Mesothelial cell of epicardium (in vitro differentiated cells): Measurements from ENCODE around the gene FAM240A. TPM values are rescaled to one million over a fixed set of nuclear protein-coding genes. Genes with fewer than 3 reads are reported as not detected.

Source experiments
- DNase-seq, 2 experiments: peaks; one replicate each; pipeline ENCODE4 v3.0.0; 2021; ENCODE audit warnings: low spot score in 2 of 2; ENCODE audit not compliant: unreplicated experiment in 2 of 2
- H3K27ac Mint-ChIP-seq: 2 replicates; pipeline ENCODE4 v1.8.0; 2021; ENCODE audit warnings: mixed read lengths
- H3K27me3 Mint-ChIP-seq: 2 replicates; pipeline ENCODE4 v1.8.0; 2021; ENCODE audit warnings: low read depth, mixed read lengths
- H3K36me3 Mint-ChIP-seq: 2 replicates; pipeline ENCODE4 v1.8.0; 2021; ENCODE audit warnings: mixed read lengths
- H3K4me1 Mint-ChIP-seq: 2 replicates; pipeline ENCODE4 v1.8.0; 2021; ENCODE audit warnings: mixed read lengths
- H3K4me3 Mint-ChIP-seq: 2 replicates; pipeline ENCODE4 v1.8.0; 2021; ENCODE audit warnings: mild to moderate bottlenecking, moderate library complexity, mixed read lengths
- H3K9me3 Mint-ChIP-seq: 2 replicates; pipeline ENCODE4 v1.8.0; 2021; ENCODE audit warnings: mixed read lengths
- total RNA-seq: library from RNA; stranded (reverse); gene quantifications from 3 replicates; pipeline ENCODE4 v1.2.1, GENCODE V29; 2021
- TF ChIP-seq, protein P1 (sequence below): fragments of 200-600 bp; sonication (generic); IDR thresholded peaks from one replicate; pipeline ENCODE4 v1.5.0; 2021; ENCODE audit warnings: antibody characterized with exemption; ENCODE audit not compliant: unreplicated experiment

FAM240A gene
- total RNA-seq, 1 donor from 2014 or later, result not detected

DNA sequence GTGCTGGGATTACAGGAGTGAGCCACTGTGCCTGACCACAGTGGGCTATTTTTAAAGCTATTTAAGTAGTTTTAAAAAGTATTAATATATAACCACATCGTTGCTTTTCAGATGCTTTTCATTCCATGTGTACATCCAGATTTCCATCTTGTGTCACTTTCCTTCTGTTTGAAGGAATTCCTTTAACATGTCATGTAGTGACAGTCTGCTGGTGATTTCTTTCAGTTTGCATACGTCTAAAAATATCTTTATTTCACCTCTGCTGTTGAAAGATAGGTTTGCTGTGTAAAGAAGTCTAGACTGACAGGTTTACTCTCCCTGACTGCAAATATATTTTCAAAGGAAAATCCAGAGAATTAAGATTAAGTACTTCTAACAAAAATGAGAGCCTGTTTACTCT is 12.2 kb downstream of the FAM240A start:
- Mint-ChIP-seq H3K4me3 (no peak overlapping the region), H3K9me3 (no peaks in the 10 kb centered on the region), H3K27ac (no peak overlapping the region), H3K4me1 (peaks cover 57% of the 10 kb centered on the region), H3K36me3 (no peaks in the 10 kb centered on the region), H3K27me3 (no peaks in the 10 kb centered on the region)
- no peak for DNase-seq
- TF ChIP-seq, protein P1, sequence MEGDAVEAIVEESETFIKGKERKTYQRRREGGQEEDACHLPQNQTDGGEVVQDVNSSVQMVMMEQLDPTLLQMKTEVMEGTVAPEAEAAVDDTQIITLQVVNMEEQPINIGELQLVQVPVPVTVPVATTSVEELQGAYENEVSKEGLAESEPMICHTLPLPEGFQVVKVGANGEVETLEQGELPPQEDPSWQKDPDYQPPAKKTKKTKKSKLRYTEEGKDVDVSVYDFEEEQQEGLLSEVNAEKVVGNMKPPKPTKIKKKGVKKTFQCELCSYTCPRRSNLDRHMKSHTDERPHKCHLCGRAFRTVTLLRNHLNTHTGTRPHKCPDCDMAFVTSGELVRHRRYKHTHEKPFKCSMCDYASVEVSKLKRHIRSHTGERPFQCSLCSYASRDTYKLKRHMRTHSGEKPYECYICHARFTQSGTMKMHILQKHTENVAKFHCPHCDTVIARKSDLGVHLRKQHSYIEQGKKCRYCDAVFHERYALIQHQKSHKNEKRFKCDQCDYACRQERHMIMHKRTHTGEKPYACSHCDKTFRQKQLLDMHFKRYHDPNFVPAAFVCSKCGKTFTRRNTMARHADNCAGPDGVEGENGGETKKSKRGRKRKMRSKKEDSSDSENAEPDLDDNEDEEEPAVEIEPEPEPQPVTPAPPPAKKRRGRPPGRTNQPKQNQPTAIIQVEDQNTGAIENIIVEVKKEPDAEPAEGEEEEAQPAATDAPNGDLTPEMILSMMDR, result no peak

DNA sequence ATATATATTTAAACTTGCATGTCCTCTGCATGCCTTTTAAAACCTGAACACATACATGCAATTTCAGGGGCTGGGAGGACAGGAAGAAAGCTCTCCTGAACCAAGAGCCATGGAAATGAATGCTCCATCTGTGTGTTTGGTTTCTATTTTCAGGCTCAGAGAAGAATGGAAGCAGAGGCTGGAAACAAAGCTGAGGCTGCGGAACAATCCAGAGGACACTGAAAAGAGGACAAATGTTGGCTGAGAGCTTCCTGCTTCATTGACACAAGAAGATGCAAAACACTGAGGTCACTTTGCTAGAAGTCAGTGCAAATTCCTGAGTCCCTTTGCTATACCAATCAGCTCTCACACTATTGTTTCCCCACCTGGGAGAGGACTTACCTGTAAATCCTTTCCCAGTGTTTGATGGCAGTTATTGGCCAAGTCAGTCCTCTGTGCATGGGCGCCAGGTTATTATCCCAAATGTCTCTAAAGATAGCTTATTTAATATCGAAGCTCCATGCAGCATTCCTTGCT is 12.7 kb downstream of the FAM240A start:
- no peak for DNase-seq
- Mint-ChIP-seq H3K4me3 (no peak overlapping the region), H3K27me3 (no peaks in the 10 kb centered on the region), H3K36me3 (no peaks in the 10 kb centered on the region), H3K9me3 (no peaks in the 10 kb centered on the region), H3K4me1 (peaks cover 59% of the 10 kb centered on the region), H3K27ac (peak overlapping the region; percentile 48)
- TF ChIP-seq, protein P1, result no peak

DNA sequence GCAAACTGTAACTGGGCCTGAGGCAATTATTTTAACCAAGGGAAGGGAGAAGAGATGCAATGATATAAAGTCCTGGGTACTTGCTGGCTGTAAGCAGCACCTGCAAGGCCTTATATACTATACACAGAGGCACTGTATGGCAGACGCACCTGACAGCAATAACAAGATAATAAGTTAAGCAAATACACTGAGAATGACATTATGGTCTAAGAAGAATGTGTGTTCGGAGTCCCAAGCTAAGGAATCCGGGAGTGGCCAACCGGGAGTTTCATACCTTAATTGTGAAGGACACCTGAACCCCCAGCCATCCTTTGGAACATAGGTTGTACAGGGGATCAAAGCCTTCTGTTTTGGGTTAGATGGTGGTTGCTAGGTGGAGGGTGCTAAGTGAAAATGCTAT is 13.7 kb downstream of the FAM240A start:
- no peak for DNase-seq
- TF ChIP-seq, protein P1, result no peak
- Mint-ChIP-seq H3K9me3 (no peaks in the 10 kb centered on the region), H3K27me3 (no peaks in the 10 kb centered on the region), H3K4me1 (peaks cover 53% of the 10 kb centered on the region), H3K36me3 (no peaks in the 10 kb centered on the region), H3K4me3 (no peak overlapping the region), H3K27ac (peak overlapping the region; percentile 75)

GRCh38 chr3:46627078-46627477 is 14.8 kb downstream of the FAM240A start:
- H3K27me3 Mint-ChIP-seq, result no peaks in the 10 kb centered on the region

DNA sequence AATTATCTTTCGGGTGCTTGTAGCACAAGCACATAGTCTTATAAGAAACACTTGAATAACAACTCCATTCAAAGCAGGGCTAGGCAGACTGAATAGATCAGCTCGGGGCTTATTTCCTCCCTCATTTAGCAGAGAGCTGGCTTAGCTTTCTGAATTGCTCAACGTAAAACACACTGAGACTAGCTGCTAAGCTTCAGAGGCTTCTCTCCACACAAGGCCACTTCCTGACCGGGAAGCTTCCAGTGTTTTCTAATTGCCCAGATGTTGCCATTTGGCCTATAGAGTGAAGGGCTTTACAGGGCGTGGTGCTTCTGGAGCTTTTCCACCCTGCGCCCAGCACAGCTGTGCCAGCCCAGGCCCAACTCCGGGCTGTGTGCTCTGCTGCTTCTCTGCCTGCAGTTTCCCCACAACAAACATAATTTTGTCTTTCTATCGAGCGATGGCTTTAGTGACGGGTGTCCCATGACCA is 16.6 kb downstream of the FAM240A start:
- no peaks in the 10 kb centered on the region for H3K9me3 Mint-ChIP-seq
- no peak for DNase-seq
- H3K36me3 Mint-ChIP-seq, result no peaks in the 10 kb centered on the region
- peak overlapping the region; percentile 86 for H3K27ac Mint-ChIP-seq
- TF ChIP-seq, protein P1, result no peak
- peak overlapping the region; percentile 47 for H3K4me3 Mint-ChIP-seq
- no peaks in the 10 kb centered on the region for H3K27me3 Mint-ChIP-seq
- H3K4me1 Mint-ChIP-seq, result peaks cover 52% of the 10 kb centered on the region

More at GRCh38 chr3:46627078-46627477, 14.8 kb downstream of the FAM240A start:
- no peak for DNase-seq
- H3K4me3 Mint-ChIP-seq, result no peak overlapping the region
- H3K9me3 Mint-ChIP-seq, result no peaks in the 10 kb centered on the region
- H3K4me1 Mint-ChIP-seq, result peaks cover 52% of the 10 kb centered on the region
- TF ChIP-seq, protein P1, result no peak
- no peaks in the 10 kb centered on the region for H3K36me3 Mint-ChIP-seq
- H3K27ac Mint-ChIP-seq, result peak overlapping the region; percentile 92
